ENCODE measurements around the gene PDIA4.
"Not testable (repeated sequence)": the region's sequence is repeated elsewhere in the genome, so short reads cannot be mapped to it uniquely, and the experiment has no call there.

The PDIA4 gene, protein sequence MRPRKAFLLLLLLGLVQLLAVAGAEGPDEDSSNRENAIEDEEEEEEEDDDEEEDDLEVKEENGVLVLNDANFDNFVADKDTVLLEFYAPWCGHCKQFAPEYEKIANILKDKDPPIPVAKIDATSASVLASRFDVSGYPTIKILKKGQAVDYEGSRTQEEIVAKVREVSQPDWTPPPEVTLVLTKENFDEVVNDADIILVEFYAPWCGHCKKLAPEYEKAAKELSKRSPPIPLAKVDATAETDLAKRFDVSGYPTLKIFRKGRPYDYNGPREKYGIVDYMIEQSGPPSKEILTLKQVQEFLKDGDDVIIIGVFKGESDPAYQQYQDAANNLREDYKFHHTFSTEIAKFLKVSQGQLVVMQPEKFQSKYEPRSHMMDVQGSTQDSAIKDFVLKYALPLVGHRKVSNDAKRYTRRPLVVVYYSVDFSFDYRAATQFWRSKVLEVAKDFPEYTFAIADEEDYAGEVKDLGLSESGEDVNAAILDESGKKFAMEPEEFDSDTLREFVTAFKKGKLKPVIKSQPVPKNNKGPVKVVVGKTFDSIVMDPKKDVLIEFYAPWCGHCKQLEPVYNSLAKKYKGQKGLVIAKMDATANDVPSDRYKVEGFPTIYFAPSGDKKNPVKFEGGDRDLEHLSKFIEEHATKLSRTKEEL

DNA sequence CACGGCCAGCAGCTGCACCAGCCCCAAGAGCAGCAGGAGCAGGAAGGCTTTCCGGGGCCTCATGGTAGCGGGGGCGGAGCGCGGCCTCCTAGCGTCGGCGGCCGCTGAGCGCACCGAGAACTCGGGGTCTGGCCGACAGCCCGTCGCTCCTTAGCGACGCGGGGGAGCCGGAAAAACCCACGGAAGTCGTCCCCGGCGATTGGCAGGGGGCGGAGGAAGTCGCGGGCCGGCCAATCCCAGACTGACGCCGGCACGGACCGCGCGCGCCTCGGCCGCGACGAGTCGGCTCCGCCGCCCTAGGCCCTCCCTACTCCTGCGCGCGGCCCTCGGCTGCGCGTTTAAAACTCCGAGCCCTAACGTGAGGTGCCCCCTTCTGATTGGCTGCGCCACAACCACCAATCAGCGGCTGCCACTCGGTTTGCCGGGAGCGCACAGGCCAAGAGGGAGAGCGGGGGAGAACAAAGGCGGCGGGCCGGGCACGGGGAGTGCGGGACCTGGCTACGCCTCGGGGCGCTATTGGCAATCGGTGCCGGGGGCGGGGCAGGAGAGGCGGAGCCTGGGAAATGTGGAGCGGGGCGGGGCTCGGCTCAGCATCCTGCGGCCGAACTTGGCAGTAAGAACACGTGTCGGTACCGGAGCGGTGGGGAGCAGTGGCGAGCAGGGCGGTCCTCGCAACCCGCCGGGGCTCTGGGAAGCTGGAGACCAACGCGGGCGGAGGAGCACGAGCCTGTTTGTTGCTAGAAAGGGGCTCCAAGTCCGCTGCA lies at the start of gene PDIA4:
PDIA4 (minus strand) TSS at position 160 of the 764 bp plus-strand sequence; CDS start at position 63, 97 bp downstream.
- peak; percentile 99 for DNase-seq (ENCODE audit: low read depth)

- no peak for DNase-seq (ENCODE audit: low read depth)
These were observed 49.3 kb upstream of the PDIA4 start for GRCh38 chr7:149077594-149077993.

GRCh38 chr7:149075286-149075685 lies 47.0 kb upstream of the PDIA4 start:
- DNase-seq (ENCODE audit: low read depth) = no peak

GRCh38 chr7:149074116-149074885 lies 46.0 kb upstream of the PDIA4 start:
- no peak for DNase-seq (ENCODE audit: low read depth)

DNA sequence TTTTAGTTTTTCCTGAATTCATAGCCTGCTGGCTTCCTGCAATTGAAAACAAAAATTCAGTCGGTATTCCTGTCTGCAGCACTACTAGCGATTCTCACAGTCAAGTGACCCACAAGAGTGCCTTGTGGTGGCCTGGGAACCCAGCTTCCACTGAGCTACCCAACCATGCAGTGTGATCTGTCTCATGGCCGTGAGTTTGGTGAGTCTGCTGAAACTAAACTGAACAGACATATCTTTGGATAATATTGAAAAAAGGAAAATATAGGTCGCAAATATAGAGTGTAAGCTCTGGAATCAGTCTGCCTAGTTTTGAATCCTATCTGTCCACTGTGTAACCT lies 44.1 kb upstream of the PDIA4 start:
- DNase-seq (ENCODE audit: low read depth) = no peak

- DNase-seq (ENCODE audit: low read depth) = no peak
These were observed 43.5 kb upstream of the PDIA4 start for GRCh38 chr7:149071641-149072437.

- no peak for DNase-seq (ENCODE audit: low read depth)
These were observed 42.9 kb upstream of the PDIA4 start for GRCh38 chr7:149071182-149071635.

DNA sequence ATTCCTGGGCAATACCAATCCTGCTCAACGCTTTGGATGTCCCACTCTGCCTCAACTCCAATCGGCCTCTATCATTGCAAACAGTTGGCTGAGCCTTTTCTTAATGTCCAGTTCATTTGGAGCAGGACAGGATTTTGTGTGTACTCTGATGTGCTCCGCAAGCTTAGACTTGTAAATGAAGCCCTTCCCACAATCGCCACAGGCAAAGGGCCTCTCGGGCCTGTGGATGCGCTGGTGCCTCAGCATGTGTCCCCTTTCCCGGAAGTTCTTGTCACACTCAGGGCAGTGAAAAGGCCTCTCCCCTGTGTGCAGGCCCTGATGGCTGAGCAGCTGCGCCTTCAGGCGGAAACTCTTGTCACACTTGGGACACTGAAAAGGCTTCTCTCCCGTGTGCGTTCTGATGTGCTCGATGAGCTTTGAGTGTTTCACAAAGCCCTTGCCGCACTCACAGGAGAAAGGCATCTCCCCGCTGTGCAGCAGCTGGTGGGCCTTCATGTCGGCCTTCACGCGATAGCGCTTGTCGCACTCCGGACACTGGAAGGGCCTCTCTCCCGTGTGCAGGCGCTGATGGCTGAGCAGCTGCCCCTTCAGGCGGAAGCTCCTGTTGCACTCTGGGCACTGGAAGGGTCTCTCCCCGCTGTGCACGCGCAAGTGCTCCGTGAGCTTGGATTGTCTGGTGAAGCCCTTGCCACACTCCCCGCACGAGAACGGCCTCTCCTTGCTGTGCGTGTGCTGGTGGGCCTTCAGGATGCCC lies 42.2 kb upstream of the PDIA4 start:
- DNase-seq (ENCODE audit: low read depth) = no peak

- no peak for DNase-seq (ENCODE audit: low read depth)
These were observed 39.6 kb upstream of the PDIA4 start for GRCh38 chr7:149067869-149068268.

- DNase-seq (ENCODE audit: low read depth) = no peak
These were observed 35.2 kb upstream of the PDIA4 start for GRCh38 chr7:149063476-149063875.

DNA sequence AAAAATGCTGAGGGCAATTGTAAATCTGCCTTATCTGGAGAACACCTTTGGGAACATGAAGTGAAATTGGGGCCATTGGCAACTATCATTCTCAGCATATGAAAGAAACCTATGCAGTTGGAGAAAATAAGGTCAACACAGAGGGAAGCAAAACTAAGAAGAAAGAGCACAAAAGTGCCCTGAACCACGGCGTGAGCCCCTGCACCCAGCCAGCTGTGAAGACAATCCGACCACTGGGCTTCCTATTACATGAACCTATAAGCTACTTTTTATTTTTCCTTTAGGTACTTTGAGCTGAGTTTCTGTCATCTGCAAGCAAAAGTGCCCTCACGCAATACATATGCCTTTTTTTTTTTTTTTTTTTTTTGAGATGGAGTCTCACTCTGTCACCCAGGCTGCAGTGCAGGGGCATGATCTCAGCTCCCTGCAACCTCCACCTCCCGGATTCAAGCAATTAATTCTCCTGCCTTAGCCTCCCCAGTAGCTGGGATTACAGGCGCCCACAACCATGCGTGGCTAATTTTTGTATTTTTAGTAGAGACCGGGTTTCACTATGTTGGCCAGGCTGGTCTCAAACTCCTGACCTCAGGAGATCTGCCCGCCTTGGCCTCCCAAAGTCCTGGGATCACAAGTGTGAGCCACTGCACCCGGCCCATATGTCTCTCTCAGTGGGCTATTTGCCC lies 34.1 kb upstream of the PDIA4 start:
- DNase-seq (ENCODE audit: low read depth) = not testable (repeated sequence)

DNA sequence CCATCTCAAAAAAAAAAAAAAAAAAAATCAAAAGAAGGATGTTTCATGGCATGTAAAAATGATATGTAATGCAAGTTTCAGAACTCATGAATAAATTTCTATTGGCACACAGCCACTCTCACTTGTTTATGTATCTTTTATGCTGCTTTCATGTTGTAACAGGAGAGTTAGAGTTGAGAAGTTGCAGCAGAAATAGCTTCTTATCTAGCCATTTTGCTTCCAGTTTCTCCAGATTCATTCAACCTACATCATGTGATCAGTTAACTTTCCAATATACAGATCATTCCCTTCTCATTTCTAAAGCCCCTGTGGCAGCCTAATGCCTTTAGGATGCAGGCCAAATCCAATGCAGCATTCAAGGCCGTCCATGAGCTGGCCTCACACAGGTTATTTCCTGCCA lies 31.9 kb upstream of the PDIA4 start:
- peak; percentile 50 for DNase-seq (ENCODE audit: low read depth)

DNA sequence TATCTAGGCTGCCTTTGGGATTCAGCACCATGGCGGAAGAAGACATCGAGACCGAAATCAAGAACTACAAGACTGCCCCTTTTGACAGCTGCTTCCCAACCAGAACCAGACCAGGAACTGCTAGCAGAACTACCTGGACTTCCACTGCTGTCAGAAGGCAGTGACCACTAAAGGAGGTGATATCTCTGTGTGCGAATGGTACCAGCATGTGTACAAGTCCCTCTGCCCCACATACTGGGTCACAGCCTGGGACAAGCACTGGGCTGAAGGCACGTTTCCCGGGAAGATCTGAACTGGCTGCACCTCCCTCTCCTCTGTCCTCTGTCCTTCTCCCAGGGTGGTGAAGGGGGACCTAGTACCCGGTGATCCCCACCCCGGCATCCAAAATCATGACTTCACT lies 25.6 kb upstream of the PDIA4 start:
- no peak for DNase-seq (ENCODE audit: low read depth)

- no peak for DNase-seq (ENCODE audit: low read depth)
These were observed 25.1 kb upstream of the PDIA4 start for GRCh38 chr7:149053384-149053783.

DNA sequence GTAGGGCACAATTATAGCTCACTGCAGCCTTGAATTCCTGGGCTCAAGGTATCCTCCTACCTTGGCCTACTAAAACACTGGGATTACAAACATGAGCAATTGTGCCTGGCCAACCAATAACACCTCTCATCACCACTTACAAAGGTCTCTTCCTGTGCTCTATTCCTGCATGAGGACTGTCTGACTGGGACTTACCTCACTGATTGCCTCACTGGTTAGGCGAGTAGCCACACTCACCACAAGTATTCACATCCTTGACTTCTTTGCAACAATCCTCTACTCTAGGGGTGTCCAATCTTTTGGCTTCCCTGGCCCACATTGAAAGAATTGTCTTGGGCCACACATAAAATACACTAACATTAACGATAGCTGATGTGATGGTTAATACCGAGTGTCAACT lies 22.6 kb upstream of the PDIA4 start:
- DNase-seq (ENCODE audit: low read depth) = peak; percentile 43

- DNase-seq (ENCODE audit: low read depth) = no peak
These were observed 20.5 kb upstream of the PDIA4 start for GRCh38 chr7:149048805-149049204.

GRCh38 chr7:149046416-149046815 lies 18.1 kb upstream of the PDIA4 start:
- no peak for DNase-seq (ENCODE audit: low read depth)

GRCh38 chr7:149043936-149044335 lies 15.6 kb upstream of the PDIA4 start:
- DNase-seq (ENCODE audit: low read depth) = no peak

DNA sequence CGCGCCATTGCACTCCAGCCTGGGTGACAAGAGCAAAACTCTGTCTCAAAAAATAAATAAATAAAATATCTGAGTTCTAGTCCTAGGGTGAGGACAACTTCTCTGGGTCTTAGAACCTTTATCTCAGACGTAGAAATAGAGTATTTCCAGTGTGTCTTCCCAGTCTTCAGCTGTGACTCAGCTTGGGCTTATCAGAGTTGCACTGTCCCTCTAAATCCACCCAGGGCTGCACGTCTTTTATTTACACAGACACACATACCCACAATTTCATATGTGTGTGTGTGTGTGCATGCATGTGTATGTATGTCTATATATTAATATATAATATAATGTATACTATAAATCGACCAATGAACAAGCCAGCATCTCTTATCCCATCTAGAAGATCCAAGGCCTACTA lies 13.0 kb upstream of the PDIA4 start:
- no peak for DNase-seq (ENCODE audit: low read depth)

DNA sequence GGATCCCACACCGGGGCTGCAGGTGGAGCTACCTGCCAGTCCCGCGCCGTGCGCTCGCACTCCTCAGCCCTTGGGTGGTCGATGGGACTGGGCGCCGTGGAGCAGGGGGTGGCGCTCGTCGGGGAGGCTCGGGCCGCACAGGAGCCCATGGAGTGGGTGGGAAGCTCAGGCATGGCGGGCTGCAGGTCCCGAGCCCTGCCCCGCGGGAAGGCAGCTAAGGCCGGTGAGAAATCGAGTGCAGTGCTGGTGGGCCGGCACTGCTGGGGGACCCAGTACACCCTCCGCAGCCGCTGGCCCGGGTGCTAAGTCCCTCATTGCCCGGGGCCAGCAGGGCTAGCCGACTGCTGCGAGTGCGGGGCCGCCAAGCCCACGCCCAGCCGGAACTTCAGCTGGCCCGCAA lies 10.3 kb upstream of the PDIA4 start:
- not testable (repeated sequence) for DNase-seq (ENCODE audit: low read depth)
